Effector memory CD8-positive, alpha-beta T cell (primary cell): ENCODE results near the gene CHI3L1.

Source experiments
- ATAC-seq: fragments of 150-1000 bp; cut with Tn5 transposase; replicated peaks from 2 replicates; pipeline ENCODE4 v1.10.0; 2021; ENCODE audit warnings: mild to moderate bottlenecking, moderate library complexity
- DNase-seq, 3 experiments: peaks; one replicate each; pipeline ENCODE4 v3.0.0; 2021
- H3K27ac Mint-ChIP-seq, 2 donors: one replicate each; pipeline ENCODE4 v1.8.0; 2022; ENCODE audit warnings: mild to moderate bottlenecking in 2 of 2, mixed read lengths in 2 of 2, moderate library complexity in 2 of 2
- H3K27me3 Mint-ChIP-seq, 2 donors: one replicate each; pipeline ENCODE4 v1.8.0; 2022; ENCODE audit warnings: mixed read lengths in 2 of 2
- H3K36me3 Mint-ChIP-seq: one replicate; pipeline ENCODE4 v1.8.0; 2022; ENCODE audit warnings: mild to moderate bottlenecking, moderate library complexity, mixed read lengths; ENCODE audit not compliant: insufficient read depth
- H3K4me1 Mint-ChIP-seq, 2 donors: one replicate each; pipeline ENCODE4 v1.8.0; 2022; ENCODE audit warnings: low read depth in 2 of 2, mixed read lengths in 2 of 2
- H3K4me3 Mint-ChIP-seq, 2 donors: one replicate each; pipeline ENCODE4 v1.8.0; 2022; ENCODE audit warnings: mild to moderate bottlenecking in 2 of 2, mixed read lengths in 2 of 2, moderate library complexity in 2 of 2
- H3K9me3 Mint-ChIP-seq, 2 donors: one replicate each; pipeline ENCODE4 v1.8.0; 2022; ENCODE audit warnings: mixed read lengths in 2 of 2

Gene CHI3L1

DNA sequence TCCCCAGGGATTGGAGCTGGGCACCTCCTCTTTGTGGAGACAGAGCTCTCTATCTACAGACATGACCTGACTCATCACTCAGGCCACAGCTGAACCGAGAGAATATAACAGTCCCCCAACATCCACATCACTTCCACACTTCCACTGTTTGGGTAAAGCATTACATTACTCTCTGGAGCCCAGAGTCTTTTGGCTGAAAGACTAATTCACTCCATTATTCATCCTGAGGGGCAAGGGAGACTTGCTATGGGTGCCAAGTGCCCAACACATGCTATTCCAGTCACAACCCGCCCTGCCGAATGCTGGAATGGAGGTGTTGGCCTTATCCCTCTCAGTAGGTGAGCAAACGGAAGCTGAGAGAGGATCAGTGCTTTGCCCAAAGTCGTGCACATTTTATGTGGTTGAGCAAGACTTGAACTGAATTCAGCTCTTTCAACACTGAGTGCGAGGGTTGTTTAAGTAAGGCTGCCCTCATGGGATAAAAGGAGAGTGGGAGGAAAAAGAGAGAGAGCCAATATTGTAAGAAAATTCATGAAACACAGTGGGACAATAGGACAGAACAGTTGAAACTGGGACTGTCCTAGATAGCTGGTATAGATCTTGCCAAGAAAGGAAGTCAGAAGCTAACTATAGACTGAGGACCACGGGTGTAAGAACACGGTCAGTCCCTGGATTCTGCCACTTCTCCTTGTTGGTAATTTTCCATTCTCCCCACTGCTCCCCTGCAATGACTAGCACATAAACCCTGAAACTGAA lies 13.5 kb upstream of the CHI3L1 start:
- ATAC-seq (no peak), DNase-seq (no peak)
- Mint-ChIP-seq H3K36me3 (no peaks in the 10 kb centered on the region), H3K27me3 (peaks cover 68 to 76% of the 10 kb centered on the region in 2 donors), H3K4me3 (no peak overlapping the region), H3K4me1 (no peaks in the 10 kb centered on the region), H3K27ac (no peak overlapping the region), H3K9me3 (no peaks in the 10 kb centered on the region)

DNA sequence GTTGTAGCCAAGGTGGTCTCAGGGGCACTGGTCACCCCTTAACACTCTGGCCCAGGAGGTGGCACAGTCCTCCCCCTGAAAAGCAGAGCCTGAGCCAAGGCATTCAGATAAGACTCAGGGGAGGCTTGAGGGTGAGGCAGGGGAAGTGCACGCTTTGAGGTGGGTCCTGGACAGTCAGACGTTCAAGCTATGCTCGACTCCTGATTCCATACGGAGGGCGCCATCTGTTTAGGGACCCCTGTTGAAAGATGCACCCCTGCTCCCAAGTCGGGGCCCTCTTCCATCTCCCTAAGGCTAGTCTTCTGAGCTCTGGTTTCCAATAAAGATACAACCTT lies 12.9 kb upstream of the CHI3L1 start:
- H3K36me3 Mint-ChIP-seq: no peaks in the 10 kb centered on the region
- peaks cover 68 to 76% of the 10 kb centered on the region in 2 donors for H3K27me3 Mint-ChIP-seq

DNA sequence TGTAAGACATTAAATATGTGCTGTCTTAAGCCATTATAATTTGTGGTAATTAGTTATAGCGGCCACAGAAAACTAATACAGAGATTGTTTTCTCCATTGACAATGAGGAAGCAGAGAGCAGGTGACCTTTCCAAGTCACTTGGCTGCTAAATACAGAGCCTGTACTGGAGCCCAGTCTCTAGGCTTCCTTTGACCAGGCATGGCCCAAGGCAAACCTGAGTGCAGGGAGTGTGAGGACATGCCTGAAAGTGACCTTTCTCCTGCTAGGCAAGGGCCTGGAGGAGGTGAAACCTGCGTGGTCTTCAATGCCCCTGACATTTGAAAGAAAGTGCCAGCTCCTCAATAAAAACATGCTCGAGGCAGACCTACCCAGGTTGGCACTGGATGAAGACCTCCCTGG lies 12.5 kb upstream of the CHI3L1 start:
- H3K27ac Mint-ChIP-seq: no peak overlapping the region
- no peaks in the 10 kb centered on the region for H3K36me3 Mint-ChIP-seq
- ATAC-seq: no peak

More for the DNA sequence above, 12.9 kb upstream of the CHI3L1 start:
- no peak overlapping the region for H3K27ac Mint-ChIP-seq
- H3K4me1 Mint-ChIP-seq: no peaks in the 10 kb centered on the region
- H3K4me3 Mint-ChIP-seq: no peak overlapping the region
- ATAC-seq (no peak), DNase-seq (no peak)
- H3K9me3 Mint-ChIP-seq: no peaks in the 10 kb centered on the region

DNA sequence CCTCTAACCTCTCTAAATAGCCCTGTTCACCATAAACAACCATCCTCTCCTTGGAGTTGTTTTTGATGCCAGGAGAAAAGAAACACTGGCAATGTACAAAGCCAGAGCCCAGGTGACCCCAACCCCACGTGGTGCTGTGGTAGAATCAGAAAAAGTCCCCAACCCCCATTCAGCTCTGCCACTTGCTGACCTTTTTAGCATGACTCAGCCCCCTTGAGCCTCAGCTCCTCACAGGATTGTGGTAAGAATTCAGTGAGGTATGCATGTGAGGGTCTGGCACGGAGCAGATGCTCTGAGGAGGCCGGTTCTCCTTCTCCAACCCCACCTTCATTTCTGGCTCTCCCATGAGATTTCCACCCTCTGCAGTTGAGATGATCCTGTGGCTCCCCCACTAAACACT lies 11.1 kb upstream of the CHI3L1 start:
- H3K27ac Mint-ChIP-seq: no peak overlapping the region

More for the DNA sequence above, 12.5 kb upstream of the CHI3L1 start:
- no peak overlapping the region for H3K4me3 Mint-ChIP-seq
- peaks cover 73 to 76% of the 10 kb centered on the region in 2 donors for H3K27me3 Mint-ChIP-seq
- H3K4me1 Mint-ChIP-seq: no peaks in the 10 kb centered on the region
- H3K9me3 Mint-ChIP-seq: no peaks in the 10 kb centered on the region
- no peak for DNase-seq

DNA sequence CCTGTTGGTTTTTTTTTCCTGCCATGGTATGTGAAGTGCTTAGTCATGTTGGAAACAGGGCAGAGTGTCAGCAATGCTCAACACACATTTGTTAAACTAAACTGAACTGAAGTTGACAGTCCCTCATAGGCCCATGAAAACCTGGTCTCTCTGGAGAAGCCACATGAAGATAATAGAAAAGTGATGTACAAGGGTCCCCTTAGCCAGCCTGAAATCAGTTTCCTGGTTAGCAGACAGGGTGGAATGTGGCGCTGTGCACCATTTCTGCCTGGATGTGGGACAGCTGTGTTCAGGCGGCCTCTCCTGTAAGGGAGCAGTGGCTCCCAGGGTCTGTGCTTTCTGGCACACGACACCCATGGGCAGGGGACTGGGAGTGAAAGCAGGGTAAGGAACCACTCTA lies 9.9 kb upstream of the CHI3L1 start:
- Mint-ChIP-seq H3K27me3 (peaks cover 59 to 61% of the 10 kb centered on the region in 2 donors), H3K4me1 (no peaks in the 10 kb centered on the region), H3K36me3 (no peaks in the 10 kb centered on the region), H3K9me3 (no peaks in the 10 kb centered on the region), H3K27ac (no peak overlapping the region), H3K4me3 (no peak overlapping the region)
- no peak for DNase-seq
- ATAC-seq: no peak

More for the DNA sequence above, 11.1 kb upstream of the CHI3L1 start:
- no peaks in the 10 kb centered on the region for H3K4me1 Mint-ChIP-seq
- peaks cover 61 to 64% of the 10 kb centered on the region in 2 donors for H3K27me3 Mint-ChIP-seq
- no peak overlapping the region for H3K4me3 Mint-ChIP-seq
- no peak for ATAC-seq
- H3K9me3 Mint-ChIP-seq: no peaks in the 10 kb centered on the region
- H3K36me3 Mint-ChIP-seq: no peaks in the 10 kb centered on the region
- no peak for DNase-seq

DNA sequence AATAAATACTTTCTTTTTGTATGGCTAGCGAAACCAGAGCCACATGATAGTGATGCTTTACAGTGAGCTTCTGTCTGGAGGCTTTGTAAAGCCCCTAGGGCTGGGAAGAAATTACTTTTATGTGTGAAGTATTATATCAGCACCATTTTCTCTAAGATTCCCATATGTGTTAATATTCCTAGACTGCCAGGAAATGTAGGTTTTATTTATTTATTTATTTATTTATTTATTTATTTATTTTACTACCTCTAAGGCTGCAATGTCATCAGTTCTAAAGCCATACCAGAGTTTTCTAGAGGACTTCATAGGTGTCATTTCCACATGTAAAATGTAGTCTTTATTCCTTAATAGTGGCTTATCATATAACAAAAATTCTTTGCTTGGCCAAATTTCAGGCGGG lies 4.4 kb upstream of the CHI3L1 start:
- ATAC-seq (no peak), DNase-seq (no peak)
- no peak overlapping the region for H3K4me3 Mint-ChIP-seq
- H3K27ac Mint-ChIP-seq: no peak overlapping the region
- H3K27me3 Mint-ChIP-seq: peaks cover 28 to 30% of the 10 kb centered on the region in 2 donors
- H3K36me3 Mint-ChIP-seq: no peaks in the 10 kb centered on the region
- no peaks in the 10 kb centered on the region for H3K4me1 Mint-ChIP-seq
- H3K9me3 Mint-ChIP-seq: no peaks in the 10 kb centered on the region

DNA sequence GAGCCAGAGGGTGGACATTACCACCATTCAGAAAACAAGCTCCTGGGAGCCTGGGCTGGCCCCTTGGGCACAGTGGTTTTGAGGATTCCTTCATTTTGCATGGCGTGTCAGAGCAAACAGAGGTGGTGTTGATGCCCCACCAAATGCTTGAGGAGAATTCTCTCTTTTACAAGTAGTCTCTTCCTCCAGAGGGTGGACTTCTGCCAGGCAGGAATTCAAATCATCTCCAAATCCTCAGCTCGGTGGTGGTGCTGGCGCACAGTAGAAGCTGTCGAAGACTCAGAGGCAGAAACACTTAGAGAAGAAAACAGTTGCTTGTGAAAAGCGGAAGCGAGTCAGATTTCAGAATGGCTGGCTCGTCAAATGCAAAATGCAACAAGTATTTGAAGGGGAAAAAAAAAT lies 3.4 kb upstream of the CHI3L1 start:
- Mint-ChIP-seq H3K27ac (no peak overlapping the region), H3K4me1 (no peaks in the 10 kb centered on the region), H3K4me3 (no peak overlapping the region), H3K36me3 (no peaks in the 10 kb centered on the region), H3K9me3 (no peaks in the 10 kb centered on the region), H3K27me3 (peaks cover 24 to 29% of the 10 kb centered on the region in 2 donors)
- ATAC-seq (no peak), DNase-seq (no peak)

DNA sequence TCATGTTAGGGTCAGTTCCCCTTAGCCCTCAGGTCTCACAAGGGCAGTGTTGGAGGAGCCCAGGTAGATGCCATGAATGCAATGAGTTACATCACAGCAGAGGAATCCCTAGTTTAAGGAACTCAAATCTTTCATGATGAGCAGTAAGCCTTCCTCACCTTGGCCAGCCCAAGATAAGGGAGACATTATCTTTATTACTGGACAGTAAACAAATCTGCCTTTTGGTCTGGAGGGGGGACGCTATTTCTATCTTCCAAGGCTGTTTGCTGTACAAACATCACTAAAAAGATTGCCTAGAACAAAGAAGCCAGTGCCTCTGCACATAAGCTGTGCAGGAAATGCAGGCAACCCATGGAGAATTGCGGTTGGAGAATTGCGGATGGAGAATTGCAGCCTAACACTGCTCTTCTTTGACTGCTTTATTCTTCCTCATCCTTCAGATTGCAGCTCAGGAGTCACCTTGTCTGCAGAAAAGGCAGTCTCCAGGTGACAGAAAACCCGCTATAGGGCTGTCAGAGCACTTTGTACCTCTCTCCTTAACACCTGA lies 2.3 kb upstream of the CHI3L1 start:
- no peak overlapping the region for H3K4me3 Mint-ChIP-seq
- peaks cover 22 to 40% of the 10 kb centered on the region in 2 donors for H3K27me3 Mint-ChIP-seq
- no peak overlapping the region for H3K27ac Mint-ChIP-seq
- H3K4me1 Mint-ChIP-seq: no peaks in the 10 kb centered on the region
- DNase-seq (no peak), ATAC-seq (no peak)
- H3K36me3 Mint-ChIP-seq: peaks cover 3% of the 10 kb centered on the region
- H3K9me3 Mint-ChIP-seq: no peaks in the 10 kb centered on the region

DNA sequence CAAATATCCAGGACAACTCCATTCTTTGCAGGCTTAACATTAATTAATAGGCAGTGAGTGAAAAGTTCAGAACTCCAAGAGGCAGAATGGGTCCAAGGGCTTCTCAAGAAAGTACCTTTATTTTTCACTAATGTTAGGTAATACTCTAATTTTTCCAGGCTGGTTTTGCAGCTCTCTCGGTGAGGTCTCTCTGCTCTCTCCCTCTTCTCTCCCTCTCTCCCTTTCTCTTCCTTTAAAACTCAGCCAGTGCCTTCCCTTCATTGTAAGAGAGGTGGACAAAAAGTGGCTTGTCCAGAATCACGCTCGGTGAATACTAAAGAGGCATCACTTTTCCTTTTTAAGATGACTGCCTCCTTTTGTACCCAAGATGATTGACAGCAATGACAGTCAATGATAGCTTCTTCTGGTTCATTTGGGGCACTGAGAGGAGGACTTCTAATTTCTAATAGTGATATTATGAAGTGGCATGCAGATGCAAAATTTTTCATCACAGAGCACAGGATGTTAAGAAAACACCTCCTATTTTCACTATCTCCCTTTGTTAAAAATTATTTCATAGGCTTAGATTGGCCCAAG lies 1.3 kb upstream of the CHI3L1 start:
- H3K4me3 Mint-ChIP-seq: no peak overlapping the region
- H3K27me3 Mint-ChIP-seq: peaks cover 28 to 48% of the 10 kb centered on the region in 2 donors
- peaks cover 3% of the 10 kb centered on the region for H3K36me3 Mint-ChIP-seq
- ATAC-seq (no peak), DNase-seq (no peak)
- H3K4me1 Mint-ChIP-seq: no peaks in the 10 kb centered on the region
- H3K27ac Mint-ChIP-seq: no peak overlapping the region
- H3K9me3 Mint-ChIP-seq: no peaks in the 10 kb centered on the region

DNA sequence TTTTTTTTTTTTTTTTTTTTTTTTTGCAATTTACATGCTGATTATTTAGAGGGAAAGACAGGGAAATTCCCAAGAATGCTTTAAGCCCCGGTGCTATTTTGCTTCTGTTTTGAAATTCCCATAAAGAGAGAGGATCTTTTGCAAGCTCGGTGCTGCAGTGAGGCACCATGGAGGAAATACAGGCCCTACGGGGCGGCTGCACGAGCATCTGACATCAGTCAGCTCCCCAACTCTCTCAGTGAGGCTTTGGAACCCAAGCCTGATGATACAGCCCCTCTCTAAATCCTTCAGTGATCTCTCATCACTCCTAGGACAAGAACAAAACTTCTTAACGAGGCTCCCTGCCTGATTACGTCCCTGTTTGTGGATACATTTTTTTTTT lies 791 bp upstream of the CHI3L1 start:
- DNase-seq (no peak), ATAC-seq (no peak)
- Mint-ChIP-seq H3K4me1 (no peaks in the 10 kb centered on the region), H3K27me3 (peaks cover 28 to 53% of the 10 kb centered on the region in 2 donors), H3K9me3 (no peaks in the 10 kb centered on the region), H3K36me3 (peaks cover 3% of the 10 kb centered on the region), H3K27ac (no peak overlapping the region), H3K4me3 (no peak overlapping the region)

DNA sequence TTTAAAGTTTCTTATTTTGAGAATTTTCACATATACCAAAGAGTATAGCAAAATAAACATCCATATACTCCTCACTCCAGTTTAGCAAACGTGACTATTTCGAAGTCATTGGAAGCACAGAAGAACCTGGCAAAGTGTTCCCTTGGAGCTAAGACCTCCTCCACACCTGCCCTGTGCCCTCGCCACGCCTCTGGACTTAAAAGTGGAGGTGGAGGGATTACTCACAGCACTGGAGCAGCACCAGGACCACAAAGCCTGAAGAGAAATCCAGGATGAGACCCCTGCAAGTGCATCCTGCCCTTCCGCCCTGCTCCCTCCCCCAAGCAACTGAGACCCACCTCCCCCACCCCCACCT lies 436 bp downstream of the CHI3L1 start:
- Mint-ChIP-seq H3K36me3 (peaks cover 3% of the 10 kb centered on the region), H3K27ac (no peak overlapping the region), H3K4me1 (no peaks in the 10 kb centered on the region), H3K4me3 (no peak overlapping the region), H3K9me3 (no peaks in the 10 kb centered on the region), H3K27me3 (peaks cover 20 to 53% of the 10 kb centered on the region in 2 donors)
- ATAC-seq: no peak
- DNase-seq: no peak

DNA sequence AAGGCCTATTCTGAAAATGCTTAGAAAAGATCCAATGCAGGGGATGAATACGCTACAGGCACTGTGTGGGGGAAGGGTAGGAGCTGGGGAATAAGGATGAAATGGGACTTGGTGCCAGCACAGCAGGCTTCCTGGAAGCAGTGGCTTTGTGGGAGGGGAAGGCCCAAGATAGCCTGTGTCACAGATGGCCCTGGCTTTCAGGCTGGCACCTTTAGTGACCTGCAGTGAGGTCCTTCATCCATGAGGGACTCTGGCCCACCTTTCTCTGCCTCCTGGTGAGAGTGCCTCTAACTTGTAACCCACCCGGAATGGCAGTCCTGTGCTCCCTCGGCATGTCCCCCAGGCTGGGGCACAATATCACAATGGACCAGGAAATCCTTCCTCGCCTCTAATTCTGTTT lies 919 bp downstream of the CHI3L1 start:
- peaks cover 3% of the 10 kb centered on the region for H3K36me3 Mint-ChIP-seq

DNA sequence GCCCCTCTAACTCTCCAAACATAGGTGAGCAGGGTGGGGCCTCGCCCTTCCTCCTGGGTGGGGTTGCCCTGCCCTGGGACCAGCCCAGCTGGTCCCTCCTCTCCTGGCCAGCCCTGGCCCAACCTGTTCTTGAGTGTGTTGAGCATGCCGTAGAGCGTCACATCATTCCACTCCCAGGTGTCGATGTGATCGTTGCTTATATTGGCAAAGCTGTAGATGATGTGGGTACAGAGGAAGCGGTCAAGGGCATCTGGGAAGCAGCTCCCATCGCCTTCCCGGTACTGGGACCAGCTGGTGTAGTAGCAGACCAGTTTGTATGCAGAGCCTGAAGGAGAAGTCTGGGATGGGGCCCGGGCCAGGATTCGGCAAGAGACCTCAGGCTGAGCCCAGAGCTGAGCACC lies 1.4 kb downstream of the CHI3L1 start:
- Mint-ChIP-seq H3K27me3 (peaks cover 25 to 61% of the 10 kb centered on the region in 2 donors), H3K36me3 (peaks cover 3% of the 10 kb centered on the region), H3K4me3 (no peak overlapping the region), H3K9me3 (no peaks in the 10 kb centered on the region), H3K4me1 (no peaks in the 10 kb centered on the region), H3K27ac (no peak overlapping the region)
- ATAC-seq: no peak
- no peak for DNase-seq

More for the DNA sequence above, 919 bp downstream of the CHI3L1 start:
- Mint-ChIP-seq H3K27ac (no peak overlapping the region), H3K9me3 (no peaks in the 10 kb centered on the region), H3K4me3 (no peak overlapping the region), H3K27me3 (peaks cover 25 to 58% of the 10 kb centered on the region in 2 donors), H3K4me1 (no peaks in the 10 kb centered on the region)
- ATAC-seq (no peak), DNase-seq (no peak)

DNA sequence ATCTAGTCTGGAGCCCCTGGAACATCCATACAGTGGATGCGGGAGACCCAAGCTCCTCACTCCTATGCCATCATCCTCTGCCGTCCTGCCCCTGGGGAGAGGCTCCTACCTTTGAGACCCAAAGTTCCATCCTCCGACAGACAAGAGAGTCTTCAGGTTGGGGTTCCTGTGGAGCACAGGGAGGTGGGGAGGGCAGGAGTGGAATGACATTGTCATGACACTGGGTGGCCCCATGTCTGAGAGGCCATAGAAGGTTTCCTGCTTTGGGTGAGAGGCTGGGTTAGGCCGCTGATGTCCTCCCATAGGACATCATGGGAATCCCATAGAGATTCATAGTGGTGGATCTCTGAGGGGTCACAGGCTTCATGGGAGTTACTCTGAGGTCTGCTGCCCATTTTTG lies 2.0 kb downstream of the CHI3L1 start:
- no peak for DNase-seq
- no peaks in the 10 kb centered on the region for H3K9me3 Mint-ChIP-seq
- H3K4me1 Mint-ChIP-seq: no peaks in the 10 kb centered on the region
- no peak overlapping the region for H3K27ac Mint-ChIP-seq
- peaks cover 3% of the 10 kb centered on the region for H3K36me3 Mint-ChIP-seq
- peaks cover 20 to 67% of the 10 kb centered on the region in 2 donors for H3K27me3 Mint-ChIP-seq
- no peak overlapping the region for H3K4me3 Mint-ChIP-seq
- no peak for ATAC-seq
